ENCODE data around the gene FUCA1.

The FUCA1 gene

DNA sequence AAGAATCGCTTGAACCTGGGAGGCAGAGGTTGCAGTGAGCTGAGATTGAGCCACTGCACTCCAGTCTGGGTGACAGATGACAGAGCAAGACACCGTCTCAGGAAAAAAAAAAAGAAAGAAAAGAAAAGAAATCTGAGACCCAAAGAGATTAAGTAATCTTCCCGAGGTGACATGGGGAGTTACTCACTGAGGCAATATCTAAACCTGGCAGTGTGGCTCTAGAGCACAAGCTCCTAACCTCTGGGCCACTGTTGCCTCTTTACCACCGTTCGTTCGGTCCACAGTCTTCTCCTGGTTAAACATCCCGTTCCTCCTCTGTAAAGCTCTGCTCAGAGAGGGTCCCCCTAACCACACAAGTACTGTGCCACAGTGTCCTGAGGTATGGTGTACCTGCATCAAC, 44.3 kb downstream of the FUCA1 start:
- DNase-seq (ENCODE audit: low spot score): no peak
- TF ChIP-seq, protein P1, sequence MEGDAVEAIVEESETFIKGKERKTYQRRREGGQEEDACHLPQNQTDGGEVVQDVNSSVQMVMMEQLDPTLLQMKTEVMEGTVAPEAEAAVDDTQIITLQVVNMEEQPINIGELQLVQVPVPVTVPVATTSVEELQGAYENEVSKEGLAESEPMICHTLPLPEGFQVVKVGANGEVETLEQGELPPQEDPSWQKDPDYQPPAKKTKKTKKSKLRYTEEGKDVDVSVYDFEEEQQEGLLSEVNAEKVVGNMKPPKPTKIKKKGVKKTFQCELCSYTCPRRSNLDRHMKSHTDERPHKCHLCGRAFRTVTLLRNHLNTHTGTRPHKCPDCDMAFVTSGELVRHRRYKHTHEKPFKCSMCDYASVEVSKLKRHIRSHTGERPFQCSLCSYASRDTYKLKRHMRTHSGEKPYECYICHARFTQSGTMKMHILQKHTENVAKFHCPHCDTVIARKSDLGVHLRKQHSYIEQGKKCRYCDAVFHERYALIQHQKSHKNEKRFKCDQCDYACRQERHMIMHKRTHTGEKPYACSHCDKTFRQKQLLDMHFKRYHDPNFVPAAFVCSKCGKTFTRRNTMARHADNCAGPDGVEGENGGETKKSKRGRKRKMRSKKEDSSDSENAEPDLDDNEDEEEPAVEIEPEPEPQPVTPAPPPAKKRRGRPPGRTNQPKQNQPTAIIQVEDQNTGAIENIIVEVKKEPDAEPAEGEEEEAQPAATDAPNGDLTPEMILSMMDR (IDR thresholded peaks at IDR 0.05; ENCODE audit: extremely low read depth, missing control alignments): no peak

DNA sequence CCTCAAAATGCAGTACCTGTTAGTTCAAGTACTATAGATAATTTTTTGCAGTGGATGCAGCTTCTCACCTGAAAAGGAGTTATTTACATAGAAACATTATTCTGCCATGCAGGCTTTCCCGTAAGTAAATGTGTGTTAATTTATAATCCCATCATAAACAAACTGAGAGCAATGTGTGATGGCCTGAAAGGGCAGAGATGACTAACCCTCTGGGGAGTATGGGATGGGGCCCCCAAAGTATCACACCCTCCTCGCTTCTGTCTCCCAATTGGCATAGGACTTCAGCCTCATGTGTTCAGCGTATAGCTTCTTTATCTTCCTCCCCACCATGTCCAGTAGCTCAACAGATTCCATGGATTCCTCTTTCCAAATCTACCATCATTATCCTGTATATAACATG, 50.5 kb downstream of the FUCA1 start:
- no peak for DNase-seq (ENCODE audit: low spot score)
- TF ChIP-seq, protein P1 (IDR thresholded peaks at IDR 0.05; ENCODE audit: extremely low read depth, missing control alignments): no peak

DNA sequence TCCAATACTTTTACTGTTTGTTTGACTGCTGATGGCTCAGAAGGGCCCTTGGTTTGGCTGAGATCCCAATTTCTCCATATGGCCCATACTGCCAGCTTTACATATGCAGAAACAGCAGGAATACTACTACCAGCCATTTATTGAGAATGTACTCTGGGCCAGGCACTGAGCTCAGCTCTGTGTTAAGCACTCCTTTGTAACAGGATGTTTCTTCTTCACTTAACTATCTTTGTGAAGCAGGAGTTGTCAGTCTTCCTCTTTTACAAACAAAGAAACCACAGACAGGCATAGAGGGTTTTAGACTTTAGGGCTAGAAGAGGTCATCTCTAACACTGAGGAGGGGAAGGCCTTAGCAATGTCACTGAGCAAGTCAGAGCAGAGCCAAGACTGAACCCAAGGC, 51.2 kb downstream of the FUCA1 start:
- TF ChIP-seq, protein P1 (IDR thresholded peaks at IDR 0.05; ENCODE audit: extremely low read depth, missing control alignments): no peak
- DNase-seq (ENCODE audit: low spot score): no peak

DNA sequence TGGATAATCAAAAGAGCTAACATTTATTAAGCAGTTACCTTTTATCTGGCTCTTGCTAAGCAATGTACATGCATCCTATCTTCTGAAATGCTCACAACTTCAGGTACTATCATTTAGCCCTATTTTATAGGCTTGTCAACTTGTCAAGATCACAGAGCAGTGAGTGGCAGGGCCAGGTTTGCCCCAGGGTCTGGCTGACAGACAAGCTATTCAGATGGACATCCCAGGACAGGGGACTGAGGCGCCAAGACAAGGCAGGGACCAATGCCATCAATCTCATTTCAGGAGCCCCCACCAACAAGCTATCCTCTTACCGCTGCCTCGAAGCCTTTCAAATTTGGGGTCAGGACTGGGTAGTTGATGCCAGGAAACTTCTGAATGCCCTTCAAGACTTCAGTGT, 51.7 kb downstream of the FUCA1 start:
- TF ChIP-seq, protein P1 (IDR thresholded peaks at IDR 0.05; ENCODE audit: extremely low read depth, missing control alignments): no peak
- no peak for DNase-seq (ENCODE audit: low spot score)

DNA sequence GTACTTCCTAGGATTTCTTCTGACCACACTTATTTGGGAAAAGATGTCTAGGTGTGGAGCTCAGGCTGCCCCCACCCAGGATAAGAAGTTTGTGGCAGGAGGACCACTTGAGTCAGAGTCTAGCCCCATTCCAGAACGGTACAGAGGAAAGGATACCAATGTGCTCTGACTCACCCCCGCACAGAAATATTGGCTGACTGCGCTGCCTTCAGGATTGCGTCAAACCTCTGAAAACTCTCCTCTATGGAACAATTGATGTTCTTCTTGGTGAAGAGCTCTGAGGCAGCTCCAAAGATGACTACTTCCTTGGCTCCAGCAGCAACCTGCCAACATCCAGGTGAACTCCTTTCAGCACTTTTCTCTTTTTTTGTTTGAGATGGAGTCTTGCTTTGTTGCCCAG, 54.1 kb downstream of the FUCA1 start:
- no peak for DNase-seq (ENCODE audit: low spot score)
- TF ChIP-seq, protein P1 (IDR thresholded peaks at IDR 0.05; ENCODE audit: extremely low read depth, missing control alignments): no peak

DNA sequence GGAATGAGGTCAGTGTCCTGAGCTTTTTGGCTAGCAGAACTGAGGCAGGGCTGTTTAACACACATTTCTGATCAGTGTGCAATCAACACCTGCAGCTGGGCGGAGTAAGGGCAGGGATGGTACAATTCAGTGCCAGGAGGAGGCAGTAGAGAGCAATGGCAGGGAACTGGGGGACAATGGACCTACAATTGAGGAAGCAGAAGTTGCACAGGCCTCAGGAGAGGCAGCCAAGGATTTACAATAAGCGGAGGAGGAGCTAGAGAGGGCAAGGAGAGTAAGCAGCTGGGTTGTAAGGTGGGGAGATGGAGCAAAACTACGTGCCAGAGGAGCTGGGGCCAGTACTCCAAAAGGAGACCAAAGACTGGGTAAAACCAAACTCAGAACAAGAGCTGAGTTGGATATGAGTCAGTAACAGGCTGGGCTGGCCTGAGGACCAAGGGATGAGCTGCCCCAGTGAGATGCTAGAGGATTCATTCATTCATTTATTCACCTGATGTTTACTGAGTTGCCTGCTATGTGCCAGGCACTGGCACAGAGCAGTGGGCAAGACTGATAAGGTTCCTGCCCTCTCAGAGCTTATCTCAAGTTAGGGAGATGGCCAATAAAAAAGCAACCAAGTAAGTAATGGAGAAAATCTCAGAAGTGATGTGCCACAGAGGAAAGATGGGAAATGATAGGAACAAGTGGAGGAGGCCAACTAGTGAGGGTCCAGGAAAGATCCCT, 57.1 kb downstream of the FUCA1 start:
- TF ChIP-seq, protein P1 (IDR thresholded peaks at IDR 0.05; ENCODE audit: extremely low read depth, missing control alignments): peak; percentile 91

DNA sequence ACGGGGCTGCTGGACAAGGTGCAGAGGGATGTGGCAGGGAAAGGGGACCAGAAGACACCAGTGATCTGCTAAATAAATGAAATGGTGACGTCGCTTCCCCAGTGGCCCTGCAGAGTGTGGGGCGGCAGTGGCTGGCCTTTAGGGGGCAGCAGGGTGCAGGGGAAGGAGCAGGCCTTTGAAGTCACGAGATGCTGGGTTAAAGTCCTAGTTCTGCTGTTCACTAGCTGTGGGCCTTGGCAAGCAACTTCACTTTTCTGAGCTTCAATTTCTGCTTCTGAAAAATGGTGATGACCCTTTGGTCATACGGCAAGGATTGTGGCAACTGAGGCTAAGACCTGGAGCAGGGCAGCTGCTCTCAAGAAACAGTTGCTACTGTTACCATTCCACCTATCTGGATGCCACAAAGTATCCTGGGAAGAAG, 58.3 kb downstream of the FUCA1 start:
- TF ChIP-seq, protein P1 (IDR thresholded peaks at IDR 0.05; ENCODE audit: extremely low read depth, missing control alignments): peak; percentile 96
- DNase-seq (ENCODE audit: low spot score): peak; percentile 85

More for the DNA sequence above, 57.1 kb downstream of the FUCA1 start:
- peak; percentile 69 for DNase-seq (ENCODE audit: low spot score)

Measured in GM20000 (cell line).